DOHH2 (cell line): ENCODE measurements around the gene KCNAB1.

Source experiments
- H3F3A ChIP-seq: fragments of 200-600 bp; sonication (generic), shearing (Covaris generic); 2 replicates; pipeline ENCODE4 v1.6.0; 2016; ENCODE audit warnings: antibody characterized with exemption, mild to moderate bottlenecking; ENCODE audit not compliant: control insufficient read depth, insufficient read depth
- H3K27ac ChIP-seq: fragments of 200-600 bp; sonication (generic); 2 replicates; pipeline ENCODE4 v1.5.1; 2014; ENCODE audit warnings: low read depth, mild to moderate bottlenecking, low read length, moderate library complexity
- H3K27me3 ChIP-seq: fragments of 200-600 bp; sonication (generic); 2 replicates; pipeline ENCODE4 v1.6.1; 2014; ENCODE audit warnings: mild to moderate bottlenecking, low read length, mixed read lengths; ENCODE audit not compliant: control insufficient read depth
- H3K36me3 ChIP-seq: fragments of 200-600 bp; sonication (generic); 2 replicates; pipeline ENCODE4 v1.6.1; 2014; ENCODE audit warnings: mild to moderate bottlenecking, low read length, moderate library complexity, mixed read lengths; ENCODE audit not compliant: control insufficient read depth
- H3K4me1 ChIP-seq: fragments of 200-600 bp; sonication (generic); 2 replicates; pipeline ENCODE4 v1.6.1; 2014; ENCODE audit warnings: mild to moderate bottlenecking, low read length, mixed read lengths; ENCODE audit not compliant: control insufficient read depth
- H3K4me2 ChIP-seq: fragments of 200-600 bp; sonication (generic); 2 replicates; pipeline ENCODE4 v1.6.0; 2014; ENCODE audit warnings: mild to moderate bottlenecking, low read length, moderate library complexity
- H3K4me3 ChIP-seq: fragments of 200-600 bp; sonication (generic); 2 replicates; pipeline ENCODE4 v1.5.1; 2014; ENCODE audit warnings: mild to moderate bottlenecking, low read length, mixed read lengths
- H3K79me2 ChIP-seq: fragments of 200-600 bp; sonication (generic); 2 replicates; pipeline ENCODE4 v1.6.1; 2014; ENCODE audit warnings: mild to moderate bottlenecking, low read length, mixed read lengths; ENCODE audit not compliant: control insufficient read depth
- H3K9me2 ChIP-seq: fragments of 200-600 bp; sonication (generic); replicated peaks from 2 replicates; pipeline ENCODE4 v1.6.1; 2014; ENCODE audit warnings: mild to moderate bottlenecking, low read length, mixed read lengths; ENCODE audit not compliant: control insufficient read depth
- H3K9me3 ChIP-seq: fragments of 200-600 bp; sonication (generic); 2 replicates; pipeline ENCODE4 v1.6.1; 2014; ENCODE audit warnings: antibody characterized with exemption, low read length, mixed read lengths; ENCODE audit not compliant: control insufficient read depth, insufficient read depth
- H4K20me1 ChIP-seq: fragments of 200-600 bp; sonication (generic); 2 replicates; pipeline ENCODE4 v1.6.0; 2014; ENCODE audit warnings: low read depth, mild to moderate bottlenecking, antibody characterized with exemption, low read length, moderate library complexity; ENCODE audit not compliant: control insufficient read depth, insufficient read depth
- EZH2phosphoT487 ChIP-seq: fragments of 200-600 bp; sonication (generic); IDR thresholded peaks from 2 replicates; pipeline ENCODE4 v1.6.1; 2017; ENCODE audit warnings: borderline replicate concordance, mild to moderate bottlenecking, antibody characterized with exemption, low read length, moderate library complexity, mixed read lengths
- TF ChIP-seq, protein P1 (sequence below): fragments of 200-600 bp; sonication (generic); IDR thresholded peaks from one replicate; pipeline ENCODE4 v1.5.1; 2014; ENCODE audit warnings: antibody characterized with exemption, mild to moderate bottlenecking, low read depth, low read length; ENCODE audit not compliant: poor library complexity, severe bottlenecking

KCNAB1 gene

DNA sequence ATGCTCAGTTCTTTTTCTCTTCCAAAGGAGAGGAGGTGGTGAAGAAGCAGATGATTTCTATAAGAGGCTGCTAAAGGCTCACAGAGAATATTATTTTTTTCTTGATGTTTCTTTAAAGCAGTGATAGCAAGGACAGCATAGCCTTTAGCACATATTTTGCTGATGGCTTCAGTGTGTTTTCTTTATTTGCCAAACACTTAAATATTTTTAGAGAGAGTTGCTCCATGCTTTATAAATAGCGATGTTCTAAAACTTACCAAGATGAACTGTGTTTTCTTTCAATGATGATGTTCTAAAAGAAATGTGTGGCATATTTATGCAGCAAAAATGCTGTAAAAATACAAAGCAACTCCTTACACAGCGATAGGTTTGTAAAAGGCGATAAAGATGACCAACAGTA is 11.8 kb upstream of the KCNAB1 start:
- Histone ChIP-seq H3K79me2 (no peaks in the 10 kb centered on the region), H3K36me3 (no peaks in the 10 kb centered on the region), H3K9me3 (no peaks in the 10 kb centered on the region), H3K4me2 (no peak overlapping the region), H3K4me3 (no peak overlapping the region), H3K9me2 (no peaks in the 10 kb centered on the region), H3K27ac (no peak overlapping the region), H3K4me1 (no peaks in the 10 kb centered on the region), H3F3A (no peaks in the 10 kb centered on the region), H4K20me1 (no peaks in the 10 kb centered on the region), H3K27me3 (no peaks in the 10 kb centered on the region)
- TF ChIP-seq, protein P1, sequence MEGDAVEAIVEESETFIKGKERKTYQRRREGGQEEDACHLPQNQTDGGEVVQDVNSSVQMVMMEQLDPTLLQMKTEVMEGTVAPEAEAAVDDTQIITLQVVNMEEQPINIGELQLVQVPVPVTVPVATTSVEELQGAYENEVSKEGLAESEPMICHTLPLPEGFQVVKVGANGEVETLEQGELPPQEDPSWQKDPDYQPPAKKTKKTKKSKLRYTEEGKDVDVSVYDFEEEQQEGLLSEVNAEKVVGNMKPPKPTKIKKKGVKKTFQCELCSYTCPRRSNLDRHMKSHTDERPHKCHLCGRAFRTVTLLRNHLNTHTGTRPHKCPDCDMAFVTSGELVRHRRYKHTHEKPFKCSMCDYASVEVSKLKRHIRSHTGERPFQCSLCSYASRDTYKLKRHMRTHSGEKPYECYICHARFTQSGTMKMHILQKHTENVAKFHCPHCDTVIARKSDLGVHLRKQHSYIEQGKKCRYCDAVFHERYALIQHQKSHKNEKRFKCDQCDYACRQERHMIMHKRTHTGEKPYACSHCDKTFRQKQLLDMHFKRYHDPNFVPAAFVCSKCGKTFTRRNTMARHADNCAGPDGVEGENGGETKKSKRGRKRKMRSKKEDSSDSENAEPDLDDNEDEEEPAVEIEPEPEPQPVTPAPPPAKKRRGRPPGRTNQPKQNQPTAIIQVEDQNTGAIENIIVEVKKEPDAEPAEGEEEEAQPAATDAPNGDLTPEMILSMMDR: no peak
- TF ChIP-seq EZH2phosphoT487: no peak

DNA sequence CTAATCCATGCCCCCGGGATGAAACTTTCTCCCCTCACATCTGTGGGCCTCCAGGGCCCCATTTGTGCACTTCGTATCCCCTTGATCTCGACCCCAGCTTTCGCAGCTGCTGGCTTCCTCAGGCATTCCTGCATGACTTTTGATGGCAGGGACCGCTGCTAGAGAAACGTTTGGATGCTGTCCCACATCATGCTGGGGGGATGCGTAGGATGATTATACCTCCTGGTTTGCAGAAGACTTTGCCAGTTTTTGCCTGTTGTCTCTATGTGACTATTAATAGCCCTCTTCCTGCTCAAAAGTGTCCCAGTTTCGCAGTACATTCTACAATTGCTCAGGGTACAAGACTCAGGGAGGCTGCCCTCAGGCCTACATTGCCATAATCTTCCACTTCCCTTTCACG is 10.4 kb upstream of the KCNAB1 start:
- Histone ChIP-seq H3K4me1 (no peaks in the 10 kb centered on the region), H3K9me2 (no peaks in the 10 kb centered on the region), H3K9me3 (no peaks in the 10 kb centered on the region), H3K4me2 (no peak overlapping the region), H3K79me2 (no peaks in the 10 kb centered on the region), H3K27ac (no peak overlapping the region), H3K36me3 (no peaks in the 10 kb centered on the region), H3K4me3 (no peak overlapping the region), H4K20me1 (no peaks in the 10 kb centered on the region), H3K27me3 (no peaks in the 10 kb centered on the region), H3F3A (no peaks in the 10 kb centered on the region)
- TF ChIP-seq, protein P1: no peak
- TF ChIP-seq EZH2phosphoT487: no peak

DNA sequence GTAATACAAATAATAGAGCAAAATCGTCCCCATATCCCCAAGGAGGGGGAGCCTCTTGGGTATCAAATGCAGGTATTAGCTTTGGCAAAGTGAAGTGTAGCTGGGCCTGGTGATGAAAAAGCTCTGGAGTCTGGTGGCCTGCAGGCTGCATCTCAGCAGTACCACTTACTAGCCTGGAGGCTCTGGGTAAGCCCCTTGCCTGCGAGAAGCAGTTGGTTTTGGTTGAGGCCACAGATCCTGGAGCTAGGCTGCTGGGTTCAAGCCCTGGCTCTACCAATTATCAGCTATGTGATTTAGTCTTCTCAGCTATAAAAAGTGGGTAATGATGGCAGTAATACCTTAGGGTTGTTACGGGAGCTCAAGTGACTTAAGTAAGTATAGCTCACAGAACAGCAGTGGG is 6.1 kb downstream of the KCNAB1 start:
- Histone ChIP-seq H3K4me3 (no peak overlapping the region), H3K36me3 (no peaks in the 10 kb centered on the region), H3K79me2 (no peaks in the 10 kb centered on the region), H3K4me2 (no peak overlapping the region), H4K20me1 (no peaks in the 10 kb centered on the region), H3K27me3 (0 out of 2 replicates have a peak, but pooled peaks cover 3% of the 10 kb centered on the region), H3K4me1 (no peaks in the 10 kb centered on the region), H3K9me2 (no peaks in the 10 kb centered on the region), H3F3A (no peaks in the 10 kb centered on the region), H3K9me3 (no peaks in the 10 kb centered on the region), H3K27ac (no peak overlapping the region)
- no peak for TF ChIP-seq EZH2phosphoT487
- TF ChIP-seq, protein P1: no peak

DNA sequence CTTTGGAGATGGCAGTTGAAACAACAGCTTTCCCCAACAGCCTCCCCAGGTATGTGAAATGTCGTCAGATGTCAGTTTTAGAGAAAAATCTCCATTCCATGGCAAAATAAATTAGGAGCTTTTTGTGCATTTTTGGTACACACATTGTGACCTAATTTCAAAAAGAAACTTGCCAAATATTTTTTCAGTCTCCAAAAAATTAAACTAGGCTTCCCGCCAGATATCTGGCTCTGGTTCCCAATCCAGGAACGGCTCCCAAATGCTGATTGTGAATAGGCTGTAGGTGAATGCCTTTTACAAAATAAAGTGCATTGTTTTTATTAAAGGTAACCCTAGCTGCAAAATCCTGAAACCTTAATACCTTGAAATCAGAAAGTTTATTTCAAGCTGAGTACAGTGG is 10.9 kb downstream of the KCNAB1 start:
- H3K36me3 ChIP-seq: no peaks in the 10 kb centered on the region
- no peaks in the 10 kb centered on the region for H3K4me1 ChIP-seq
- H3K9me2 ChIP-seq: no peaks in the 10 kb centered on the region
- H3K4me2 ChIP-seq: no peak overlapping the region
- no peaks in the 10 kb centered on the region for H3K79me2 ChIP-seq
- H3K27ac ChIP-seq: no peak overlapping the region
- TF ChIP-seq, protein P1: no peak
- no peak for TF ChIP-seq EZH2phosphoT487
- peaks cover 8% of the 10 kb centered on the region; the same call in 1 of the 2 replicates for H3K27me3 ChIP-seq
- no peaks in the 10 kb centered on the region for H4K20me1 ChIP-seq
- no peak overlapping the region for H3K4me3 ChIP-seq
- no peaks in the 10 kb centered on the region for H3F3A ChIP-seq
- H3K9me3 ChIP-seq: no peaks in the 10 kb centered on the region
